Left ventricle myocardium inferior (tissue), 1 donor: ENCODE results near the gene FRS2. TPM values are rescaled to one million over a fixed set of nuclear protein-coding genes. Genes with fewer than 3 reads are reported as not detected.

Experiments used
- DNase-seq: peaks from one replicate; pipeline ENCODE4 v3.0.0-alpha.2; 2020
- H3K27ac ChIP-seq: fragments of 200-600 bp; replicated peaks from 2 replicates; pipeline ENCODE4 v1.8.0; 2021
- H3K27me3 ChIP-seq: fragments of 200-600 bp; 2 replicates; pipeline ENCODE4 v1.8.0; 2021; ENCODE audit warnings: low read depth
- H3K36me3 ChIP-seq: fragments of 200-600 bp; 2 replicates; pipeline ENCODE4 v1.8.0; 2021
- H3K4me1 ChIP-seq: fragments of 200-600 bp; 2 replicates; pipeline ENCODE4 v1.8.0; 2021
- H3K4me3 ChIP-seq: fragments of 200-600 bp; 2 replicates; pipeline ENCODE4 v1.8.0; 2021; ENCODE audit warnings: mild to moderate bottlenecking, moderate library complexity
- H3K9me3 ChIP-seq: fragments of 200-600 bp; replicated peaks from 2 replicates; pipeline ENCODE4 v1.8.0; 2021
- CTCF ChIP-seq: fragments of 200-600 bp; IDR thresholded peaks from 2 replicates; pipeline ENCODE4 v1.8.0; 2021; ENCODE audit warnings: antibody characterized with exemption, mild to moderate bottlenecking, borderline replicate concordance
- intact Hi-C: fragments of 100-400 bp; cut with micrococcal nuclease; formaldehyde crosslinking; loops from one replicate; pipeline ENCODE4 v1.11.0; 2022
- microRNA-seq: library from miRNA; unstranded; fragments of <30 nt; microRNA quantifications from one replicate; pipeline ENCODE4 v1.2.0, GENCODE V29; 2020
- total RNA-seq: library from RNA; stranded (reverse); fragmentation: NEBNext Ultra II Directional; extraction: Animal tissue kit (Norgen Biotek cat#: 25700); gene quantifications from one replicate; pipeline ENCODE4 v1.2.1, GENCODE V29; 2021
- donor health status: DM: no; HTN: yes; CAD: no; lungs with severe emphysema.

Gene FRS2
- total RNA-seq, 1 donor from 2014 or later = 18.2 TPM

- Histone ChIP-seq H3K9me3 (no peaks in the 10 kb centered on the region), H3K36me3 (no peaks in the 10 kb centered on the region), H3K27me3 (no peaks in the 10 kb centered on the region), H3K4me1 (peaks cover 26% of the 10 kb centered on the region), H3K27ac (peak overlapping the region; percentile 18), H3K4me3 (no peak overlapping the region)
- intact Hi-C loops = no loop called here
- no peak for DNase-seq
- TF ChIP-seq CTCF = no peak
These were observed 149.9 kb downstream of the FRS2 start for GRCh38 chr12:69620077-69620476.

- intact Hi-C loops = no loop called here
- TF ChIP-seq CTCF = no peak
- Histone ChIP-seq H3K27me3 (no peaks in the 10 kb centered on the region), H3K36me3 (no peaks in the 10 kb centered on the region), H3K9me3 (no peaks in the 10 kb centered on the region), H3K27ac (no peak overlapping the region), H3K4me3 (no peak overlapping the region), H3K4me1 (peaks cover 26% of the 10 kb centered on the region)
- no peak for DNase-seq
These were observed 150.7 kb downstream of the FRS2 start for GRCh38 chr12:69620921-69621320.

GRCh38 chr12:69621551-69621950 is 151.4 kb downstream of the FRS2 start:
- Histone ChIP-seq H3K27me3 (no peaks in the 10 kb centered on the region), H3K36me3 (no peaks in the 10 kb centered on the region), H3K9me3 (no peaks in the 10 kb centered on the region), H3K27ac (no peak overlapping the region), H3K4me3 (no peak overlapping the region), H3K4me1 (peaks cover 26% of the 10 kb centered on the region)
- no peak for TF ChIP-seq CTCF
- no peak for DNase-seq
- intact Hi-C loops = no loop called here

GRCh38 chr12:69623970-69624369 is 153.8 kb downstream of the FRS2 start:
- H3K4me3 ChIP-seq = peak overlapping the region; percentile 29
- no peak for TF ChIP-seq CTCF
- peak; percentile 83 for DNase-seq
- H3K4me1 ChIP-seq = peaks cover 26% of the 10 kb centered on the region
- H3K36me3 ChIP-seq = no peaks in the 10 kb centered on the region
- H3K27me3 ChIP-seq = no peaks in the 10 kb centered on the region
- peak overlapping the region; percentile 79 for H3K27ac ChIP-seq
- no peaks in the 10 kb centered on the region for H3K9me3 ChIP-seq
- intact Hi-C loops = no loop called here

GRCh38 chr12:69627501-69627900 is 157.3 kb downstream of the FRS2 start:
- H3K27ac ChIP-seq = no peak overlapping the region
- no peaks in the 10 kb centered on the region for H3K27me3 ChIP-seq
- peaks cover 12% of the 10 kb centered on the region for H3K4me1 ChIP-seq
- H3K4me3 ChIP-seq = no peak overlapping the region
- H3K36me3 ChIP-seq = no peaks in the 10 kb centered on the region
- no peak for TF ChIP-seq CTCF
- DNase-seq = no peak
- intact Hi-C loops = no loop called here
- H3K9me3 ChIP-seq = no peaks in the 10 kb centered on the region

Small RNA genes within 50 kb of the gene (microRNA-seq; reads per million reads assigned to microRNA genes)
- gene MIR3913-1 = not detected
- not detected for gene MIR3913-2

Other genes with a start within 250 kb of the FRS2 start
- 28.6 TPM for gene CPSF6, start 230.8 kb upstream of the FRS2 start, total RNA-seq
- 30.8 TPM for gene LYZ, start 122.0 kb upstream of the FRS2 start, total RNA-seq
- 12.8 TPM for gene YEATS4, start 110.6 kb upstream of the FRS2 start, total RNA-seq
- 91.7 TPM for gene CCT2, start 115.1 kb downstream of the FRS2 start, total RNA-seq
- gene LRRC10, start 140.5 kb downstream of the FRS2 start, total RNA-seq = 43.8 TPM
- gene BEST3, start 228.9 kb downstream of the FRS2 start, total RNA-seq = 0.80 TPM